Central memory CD8-positive, alpha-beta T cell (primary cell): Measurements from ENCODE around the gene UGT3A1.
"Not testable (repeated sequence)": the region's sequence is repeated elsewhere in the genome, so short reads cannot be mapped to it uniquely, and the experiment has no call there.

Experiments
- ATAC-seq: fragments of 150-1000 bp; cut with Tn5 transposase; replicated peaks from 2 replicates; pipeline ENCODE4 v1.10.0; 2022; ENCODE audit warnings: mild to moderate bottlenecking, moderate FRiP score, moderate number of reproducible peaks; ENCODE audit not compliant: poor library complexity, severe bottlenecking; ENCODE audit errors: extremely low read depth
- DNase-seq, 2 donors: peaks; one replicate each; pipeline ENCODE4 v3.0.0; 2021; ENCODE audit warnings: low spot score in 2 of 2
- H3K27ac Mint-ChIP-seq: one replicate; pipeline ENCODE4 v1.8.0; 2022; ENCODE audit warnings: low read depth, mild to moderate bottlenecking, moderate library complexity, mixed read lengths
- H3K27me3 Mint-ChIP-seq: one replicate; pipeline ENCODE4 v1.8.0; 2022; ENCODE audit warnings: mixed read lengths
- H3K36me3 Mint-ChIP-seq: one replicate; pipeline ENCODE4 v1.8.0; 2022; ENCODE audit warnings: mild to moderate bottlenecking, moderate library complexity, mixed read lengths; ENCODE audit not compliant: insufficient read depth
- H3K4me1 Mint-ChIP-seq: one replicate; pipeline ENCODE4 v1.8.0; 2022; ENCODE audit warnings: mixed read lengths
- H3K4me3 Mint-ChIP-seq: one replicate; pipeline ENCODE4 v1.8.0; 2022; ENCODE audit warnings: mild to moderate bottlenecking, moderate library complexity, mixed read lengths
- H3K9me3 Mint-ChIP-seq: one replicate; pipeline ENCODE4 v1.8.0; 2022; ENCODE audit warnings: mixed read lengths

The UGT3A1 gene, protein sequence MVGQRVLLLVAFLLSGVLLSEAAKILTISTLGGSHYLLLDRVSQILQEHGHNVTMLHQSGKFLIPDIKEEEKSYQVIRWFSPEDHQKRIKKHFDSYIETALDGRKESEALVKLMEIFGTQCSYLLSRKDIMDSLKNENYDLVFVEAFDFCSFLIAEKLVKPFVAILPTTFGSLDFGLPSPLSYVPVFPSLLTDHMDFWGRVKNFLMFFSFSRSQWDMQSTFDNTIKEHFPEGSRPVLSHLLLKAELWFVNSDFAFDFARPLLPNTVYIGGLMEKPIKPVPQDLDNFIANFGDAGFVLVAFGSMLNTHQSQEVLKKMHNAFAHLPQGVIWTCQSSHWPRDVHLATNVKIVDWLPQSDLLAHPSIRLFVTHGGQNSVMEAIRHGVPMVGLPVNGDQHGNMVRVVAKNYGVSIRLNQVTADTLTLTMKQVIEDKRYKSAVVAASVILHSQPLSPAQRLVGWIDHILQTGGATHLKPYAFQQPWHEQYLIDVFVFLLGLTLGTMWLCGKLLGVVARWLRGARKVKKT

DNA sequence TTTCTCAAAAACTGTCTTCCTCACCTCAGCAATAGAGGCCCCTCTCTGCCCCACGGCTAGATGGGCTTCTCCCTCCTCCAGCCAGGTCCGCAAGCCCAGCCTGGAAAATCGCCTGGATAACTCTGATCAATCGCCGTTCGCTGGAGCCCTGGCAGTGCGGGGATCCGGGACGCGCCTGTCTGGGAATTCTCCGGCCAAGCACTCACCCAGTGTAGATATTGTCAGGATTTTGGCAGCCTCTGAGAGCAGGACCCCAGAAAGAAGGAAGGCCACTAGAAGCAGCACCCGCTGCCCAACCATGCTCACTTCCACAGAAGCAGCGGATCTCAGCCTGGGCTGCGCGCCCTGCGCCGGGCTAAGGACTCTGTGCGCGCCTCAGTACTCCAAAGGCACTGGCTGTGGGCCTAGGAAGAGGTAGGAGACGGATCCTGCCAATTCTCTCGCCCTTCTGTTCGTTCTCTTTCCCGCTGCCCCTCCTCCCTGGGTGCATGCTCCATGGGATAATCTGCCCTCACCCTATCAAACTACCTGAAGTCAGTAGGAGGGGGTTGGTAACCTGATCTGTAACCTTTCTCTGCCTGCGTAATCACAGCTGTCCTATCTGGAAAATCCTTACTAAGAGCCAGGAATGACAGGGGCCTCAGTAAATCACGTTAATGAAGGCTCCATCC, at the start of gene UGT3A1:
Gene UGT3A1 (minus strand): TSS at position 450 of the 671 bp plus-strand sequence. CDS start 150 bp downstream, at position 300.
- H3K9me3 Mint-ChIP-seq: no peaks in the 10 kb centered on the region
- H3K36me3 Mint-ChIP-seq: peaks cover 1% of the 10 kb centered on the region
- peaks cover 32% of the 10 kb centered on the region for H3K27me3 Mint-ChIP-seq
- no peak within 1 kb of the TSS for H3K4me3 Mint-ChIP-seq
- H3K4me1 Mint-ChIP-seq: no peaks in the 10 kb centered on the region
- ATAC-seq: no peak
- H3K27ac Mint-ChIP-seq: no peak within 1 kb of the TSS
- no peak for DNase-seq

DNA sequence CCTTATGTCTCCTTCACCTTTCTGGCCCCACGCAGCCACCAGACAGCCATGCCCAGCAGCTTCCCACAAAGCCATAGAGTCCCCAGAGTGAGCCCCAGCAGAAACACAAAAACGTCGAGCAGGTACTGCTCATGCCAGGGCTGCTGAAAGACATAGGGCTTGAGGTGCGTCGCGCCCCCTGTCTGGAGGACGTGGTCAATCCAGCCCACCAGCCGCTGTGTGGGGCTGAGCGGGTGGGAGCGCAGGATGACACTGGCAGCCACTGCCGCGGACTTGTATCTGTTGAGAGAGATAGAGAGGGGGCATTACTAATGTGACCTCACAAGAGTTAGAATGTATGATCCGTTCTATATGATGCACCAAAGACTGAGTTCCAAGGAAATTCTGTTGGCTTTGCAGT, 44.5 kb upstream of the UGT3A1 start:
- Mint-ChIP-seq H3K27ac (no peak overlapping the region), H3K4me3 (no peak overlapping the region), H3K9me3 (no peaks in the 10 kb centered on the region), H3K27me3 (peaks cover 49% of the 10 kb centered on the region), H3K4me1 (no peaks in the 10 kb centered on the region), H3K36me3 (no peaks in the 10 kb centered on the region)
- ATAC-seq (no peak), DNase-seq (no peak)

DNA sequence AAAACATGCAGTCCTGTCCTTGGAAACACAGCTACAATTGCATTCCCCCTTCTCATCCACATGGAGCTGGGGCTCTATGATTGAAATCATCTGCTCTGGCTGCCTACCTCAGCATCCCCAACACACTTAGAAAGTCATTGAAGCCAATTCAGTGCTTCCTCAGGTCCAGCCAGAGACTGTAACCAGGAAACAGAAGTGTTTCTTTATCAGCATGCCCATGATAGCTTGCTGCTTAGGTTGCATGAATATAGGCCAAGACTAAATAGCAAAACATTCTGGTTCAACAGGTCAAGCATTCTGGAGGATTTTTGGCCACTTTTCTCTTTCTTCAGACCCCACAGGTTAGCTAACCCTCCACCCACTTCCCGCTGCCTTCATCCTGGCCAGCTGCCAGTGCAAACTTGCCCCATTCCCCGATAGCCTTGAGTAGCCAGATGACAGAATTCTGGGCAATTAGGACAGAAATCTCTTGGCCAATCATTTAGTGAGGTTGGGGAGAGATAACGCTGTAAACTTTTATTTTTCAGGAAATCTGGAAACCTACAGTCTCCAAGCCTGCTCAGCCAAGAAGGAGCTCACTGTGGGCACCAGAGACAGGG, 43.4 kb upstream of the UGT3A1 start:
- ATAC-seq: not testable (repeated sequence)

DNA sequence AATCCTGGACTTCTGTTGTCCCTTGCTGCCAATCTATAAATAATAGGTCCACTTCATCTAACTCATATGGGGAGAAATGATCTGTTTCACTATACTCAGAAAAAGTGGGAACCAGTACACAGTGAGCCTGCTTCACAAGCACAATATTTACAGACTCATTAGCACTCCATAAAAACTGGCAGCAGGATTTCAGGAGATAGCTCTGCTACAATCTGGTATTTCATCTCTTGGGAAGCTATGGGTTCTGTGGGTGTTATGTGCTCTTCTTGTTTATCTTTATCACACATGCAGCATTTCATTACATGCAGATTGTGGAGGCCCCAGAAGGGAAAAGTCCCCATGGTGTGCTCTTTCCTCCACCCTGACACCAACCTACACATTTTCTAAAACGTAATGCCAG, 42.3 kb upstream of the UGT3A1 start:
- Mint-ChIP-seq H3K4me3 (no peak overlapping the region), H3K4me1 (no peaks in the 10 kb centered on the region), H3K36me3 (no peaks in the 10 kb centered on the region), H3K27ac (no peak overlapping the region), H3K27me3 (peaks cover 65% of the 10 kb centered on the region), H3K9me3 (no peaks in the 10 kb centered on the region)
- no peak for DNase-seq
- no peak for ATAC-seq

More for the DNA sequence above, 43.4 kb upstream of the UGT3A1 start:
- H3K9me3 Mint-ChIP-seq, DNase-seq, H3K4me3 Mint-ChIP-seq, H3K27ac Mint-ChIP-seq, H3K4me1 Mint-ChIP-seq, H3K36me3 Mint-ChIP-seq: not testable (repeated sequence)
- H3K27me3 Mint-ChIP-seq: peaks cover 53% of the 10 kb centered on the region

DNA sequence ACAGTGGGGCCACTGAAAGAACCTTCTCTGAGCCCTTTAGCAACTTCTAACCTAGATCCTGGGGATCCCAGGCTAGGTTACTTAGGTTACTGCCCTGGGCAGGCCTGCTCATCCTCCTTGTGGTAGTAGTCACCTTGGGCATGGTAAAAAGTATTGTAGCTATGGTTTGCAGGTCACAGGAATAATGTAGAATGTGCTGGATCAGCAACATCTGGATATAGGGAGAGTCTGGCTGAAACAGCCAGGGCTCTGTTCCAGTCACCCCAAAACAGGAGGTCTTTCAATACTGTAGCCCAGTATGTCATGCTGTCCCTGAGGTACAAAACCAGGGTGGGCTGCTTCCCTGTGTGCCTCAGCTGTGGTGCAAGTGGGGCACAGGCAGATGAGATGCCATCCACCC, 41.9 kb upstream of the UGT3A1 start:
- H3K27ac Mint-ChIP-seq: no peak overlapping the region
- DNase-seq (no peak), ATAC-seq (no peak)
- H3K36me3 Mint-ChIP-seq: no peaks in the 10 kb centered on the region
- peaks cover 67% of the 10 kb centered on the region for H3K27me3 Mint-ChIP-seq
- H3K9me3 Mint-ChIP-seq: no peaks in the 10 kb centered on the region
- no peaks in the 10 kb centered on the region for H3K4me1 Mint-ChIP-seq
- H3K4me3 Mint-ChIP-seq: no peak overlapping the region

DNA sequence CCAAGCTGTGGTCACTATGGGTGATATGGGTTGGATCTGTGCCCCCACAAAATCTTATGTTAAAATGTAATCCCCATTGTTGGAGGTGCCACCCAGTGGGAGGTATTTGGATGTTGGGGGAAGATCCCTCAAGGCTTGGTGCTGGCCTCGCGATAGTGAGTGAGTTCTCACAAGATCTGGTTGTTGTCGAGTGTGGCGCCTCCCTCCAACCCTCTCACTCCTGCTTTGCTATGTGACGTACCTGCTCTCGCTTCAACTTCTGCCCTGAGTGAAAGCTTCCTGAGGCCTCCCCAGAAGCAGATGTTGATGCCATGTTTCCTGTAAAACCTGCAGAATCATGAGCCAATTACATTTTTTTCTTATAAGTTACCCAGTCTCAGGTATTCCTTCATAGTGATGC, 40.0 kb upstream of the UGT3A1 start:
- H3K4me1 Mint-ChIP-seq: no peaks in the 10 kb centered on the region
- no peaks in the 10 kb centered on the region for H3K9me3 Mint-ChIP-seq
- no peaks in the 10 kb centered on the region for H3K36me3 Mint-ChIP-seq
- no peak overlapping the region for H3K27ac Mint-ChIP-seq
- peaks cover 62% of the 10 kb centered on the region for H3K27me3 Mint-ChIP-seq
- no peak overlapping the region for H3K4me3 Mint-ChIP-seq
- DNase-seq: no peak
- no peak for ATAC-seq

DNA sequence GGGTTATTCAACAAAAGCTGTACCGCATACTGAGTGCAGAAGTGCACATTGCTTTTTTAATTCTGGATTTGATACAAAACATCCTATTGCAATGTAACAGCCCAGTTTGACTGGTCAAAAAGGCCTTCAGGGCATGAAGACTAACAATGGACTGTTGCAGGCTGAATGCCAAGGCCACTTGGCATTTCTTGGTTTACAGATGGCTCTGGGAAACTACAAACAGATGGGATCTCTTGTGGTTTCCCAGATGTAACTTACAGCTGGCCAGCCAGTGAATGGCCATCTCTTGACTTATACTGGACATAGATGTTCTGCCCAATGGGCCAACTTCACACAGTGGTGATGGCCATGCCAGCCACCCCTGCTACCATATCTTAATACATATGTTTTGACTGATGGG, 38.7 kb upstream of the UGT3A1 start:
- no peak overlapping the region for H3K27ac Mint-ChIP-seq
- ATAC-seq: no peak
- H3K36me3 Mint-ChIP-seq: no peaks in the 10 kb centered on the region
- H3K4me1 Mint-ChIP-seq: no peaks in the 10 kb centered on the region
- peaks cover 59% of the 10 kb centered on the region for H3K27me3 Mint-ChIP-seq
- H3K9me3 Mint-ChIP-seq: no peaks in the 10 kb centered on the region
- DNase-seq: no peak
- H3K4me3 Mint-ChIP-seq: no peak overlapping the region

DNA sequence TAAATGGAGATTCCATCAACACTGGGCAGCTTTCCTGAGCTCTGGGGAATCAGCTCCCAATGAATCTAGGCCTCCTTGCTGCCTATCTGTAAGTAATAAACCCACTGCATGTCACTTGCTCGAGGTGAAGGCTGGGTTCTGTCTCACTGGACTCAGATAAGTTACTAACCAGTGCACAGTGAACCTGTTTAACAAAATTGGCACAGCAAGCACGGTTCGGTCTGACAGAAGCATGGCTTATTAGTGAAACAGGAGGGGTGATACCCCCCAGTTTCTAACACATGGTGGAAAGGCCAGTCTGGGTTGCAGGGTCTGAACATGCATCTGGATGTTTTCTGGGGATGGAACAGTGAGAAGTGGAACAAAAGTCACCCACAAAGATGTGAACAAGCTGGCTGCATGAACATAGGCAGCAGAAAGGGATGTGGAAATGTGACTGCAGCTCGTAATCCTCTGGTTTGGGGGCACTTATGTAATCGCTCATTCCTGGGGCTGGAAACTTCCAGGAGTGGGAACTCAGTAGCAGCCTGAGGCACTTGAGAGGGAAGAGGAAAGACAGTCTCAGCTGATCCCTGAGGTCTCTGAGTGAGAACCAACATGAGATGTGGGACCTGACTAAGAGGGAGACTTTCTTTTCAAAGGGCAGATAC, 37.8 kb upstream of the UGT3A1 start:
- H3K9me3 Mint-ChIP-seq: peaks cover 7% of the 10 kb centered on the region
- ATAC-seq (no peak), DNase-seq (no peak)
- no peak overlapping the region for H3K4me3 Mint-ChIP-seq
- no peaks in the 10 kb centered on the region for H3K4me1 Mint-ChIP-seq
- H3K36me3 Mint-ChIP-seq: no peaks in the 10 kb centered on the region
- H3K27me3 Mint-ChIP-seq: peaks cover 62% of the 10 kb centered on the region
- no peak overlapping the region for H3K27ac Mint-ChIP-seq

DNA sequence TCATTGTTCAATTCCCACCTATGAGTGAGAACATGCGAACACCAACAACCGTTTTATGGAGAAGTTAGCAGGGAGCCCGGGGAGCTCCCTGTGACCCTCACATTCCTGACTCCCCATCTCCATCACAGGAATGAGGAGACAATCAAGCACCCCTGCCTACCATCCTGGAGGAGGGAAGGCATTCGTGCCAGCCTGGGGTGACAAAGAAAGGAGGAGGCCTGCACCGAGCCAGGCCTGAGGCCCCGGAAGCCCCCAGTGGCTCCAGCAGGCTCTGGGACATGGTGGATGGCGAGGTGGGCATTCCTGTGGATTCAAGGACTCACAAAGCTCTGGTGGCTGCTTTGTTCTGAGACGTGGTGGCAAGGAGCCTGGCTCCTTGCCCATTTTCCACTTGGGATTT, 36.5 kb upstream of the UGT3A1 start:
- Mint-ChIP-seq H3K36me3 (no peaks in the 10 kb centered on the region), H3K4me1 (no peaks in the 10 kb centered on the region), H3K4me3 (no peak overlapping the region), H3K27ac (no peak overlapping the region), H3K9me3 (peaks cover 11% of the 10 kb centered on the region), H3K27me3 (peaks cover 75% of the 10 kb centered on the region)
- DNase-seq (no peak), ATAC-seq (no peak)

DNA sequence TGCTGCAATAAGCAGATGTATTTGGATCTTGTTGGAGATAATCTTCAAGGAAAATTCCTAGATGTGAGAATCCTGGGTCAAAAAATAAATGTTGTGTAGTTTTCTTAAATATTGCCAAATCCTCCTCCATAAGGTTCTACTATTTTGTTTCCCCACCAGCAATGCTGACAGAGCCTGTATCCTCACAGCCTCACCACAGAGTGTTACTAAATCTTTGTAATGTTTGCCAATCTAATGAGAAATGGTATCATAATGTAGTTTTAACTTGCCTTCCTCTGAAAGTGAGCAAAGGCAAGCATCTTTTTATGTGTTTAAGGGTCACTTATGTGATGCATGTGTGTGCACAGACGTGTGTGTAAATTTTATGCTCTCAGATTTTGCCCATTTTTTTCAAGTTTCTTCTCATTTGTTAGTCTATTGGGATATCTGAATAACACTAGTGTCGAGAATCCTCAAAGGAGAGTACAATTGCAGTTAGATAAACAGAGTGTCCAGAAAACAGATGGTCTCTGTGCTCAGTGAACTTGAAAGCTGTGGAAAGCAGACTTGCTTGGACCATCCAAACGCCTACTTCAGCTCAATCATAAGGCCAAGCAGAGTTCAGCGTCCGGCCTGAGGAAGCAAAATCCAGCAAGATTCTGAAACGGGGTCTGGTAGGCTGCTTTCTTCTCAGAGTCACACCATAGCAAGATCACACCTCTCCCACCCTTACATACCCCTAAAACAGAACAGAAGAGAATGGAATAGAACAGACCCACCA, 35.7 kb upstream of the UGT3A1 start:
- ATAC-seq (no peak), DNase-seq (no peak)
- Mint-ChIP-seq H3K27ac (no peak overlapping the region), H3K27me3 (peaks cover 77% of the 10 kb centered on the region), H3K4me3 (no peak overlapping the region), H3K9me3 (peaks cover 11% of the 10 kb centered on the region), H3K36me3 (peaks cover 2% of the 10 kb centered on the region), H3K4me1 (no peaks in the 10 kb centered on the region)

DNA sequence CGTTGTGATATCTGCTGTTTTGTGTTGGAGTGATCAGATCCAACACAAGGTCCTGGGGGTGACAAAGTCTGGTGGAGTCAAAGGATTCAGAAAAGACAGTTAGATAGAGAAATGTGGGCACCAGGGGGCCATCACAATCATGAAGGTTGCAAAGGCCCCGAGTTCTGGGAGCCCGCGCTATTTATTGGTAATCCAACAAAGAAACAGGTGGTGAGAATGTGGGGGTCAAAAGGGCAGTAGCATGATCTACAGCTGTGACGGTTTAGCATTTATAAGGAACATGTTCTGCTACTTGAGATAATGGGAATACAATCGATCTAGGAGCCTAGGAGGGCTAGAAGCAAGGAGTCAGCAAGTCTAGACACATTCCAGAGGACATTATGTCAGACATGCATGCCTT, 31.1 kb upstream of the UGT3A1 start:
- Mint-ChIP-seq H3K27me3 (peaks cover 35% of the 10 kb centered on the region), H3K9me3 (peaks cover 11% of the 10 kb centered on the region)
- not testable (repeated sequence) for H3K4me1 Mint-ChIP-seq, H3K4me3 Mint-ChIP-seq, H3K36me3 Mint-ChIP-seq, DNase-seq, ATAC-seq, H3K27ac Mint-ChIP-seq

DNA sequence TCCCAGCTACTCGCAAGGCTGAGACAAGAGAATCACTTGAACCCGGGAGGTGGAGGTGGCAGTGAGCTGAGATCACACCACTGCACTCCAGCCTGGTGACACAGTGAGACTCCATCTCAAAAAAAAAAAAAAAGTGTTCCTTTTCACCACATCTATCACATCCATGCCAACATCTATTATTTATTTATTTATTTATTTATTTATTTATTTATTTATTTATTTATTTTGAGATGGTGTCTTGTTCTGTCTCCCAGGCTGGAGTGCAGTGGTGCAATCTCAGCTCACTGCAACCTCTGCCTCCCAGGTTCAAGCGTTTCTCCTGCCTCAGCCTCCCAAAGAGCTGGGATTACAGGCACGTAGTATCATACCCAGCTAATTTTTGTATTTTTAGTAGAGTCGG, 28.4 kb upstream of the UGT3A1 start:
- Mint-ChIP-seq H3K27me3 (peaks cover 24% of the 10 kb centered on the region), H3K9me3 (peaks cover 11% of the 10 kb centered on the region)
- not testable (repeated sequence) for H3K36me3 Mint-ChIP-seq, DNase-seq, ATAC-seq, H3K4me1 Mint-ChIP-seq, H3K4me3 Mint-ChIP-seq, H3K27ac Mint-ChIP-seq
